Measurements from ENCODE around the gene DLG1. TPM values are rescaled to one million over a fixed set of nuclear protein-coding genes. Genes with fewer than 3 reads are reported as not detected.
"Not testable (repeated sequence)": the region's sequence is repeated elsewhere in the genome, so short reads cannot be mapped to it uniquely, and the experiment has no call there.

DLG1 gene
- total RNA-seq, 1 donor from 2014 or later = 99.6 TPM

DNA sequence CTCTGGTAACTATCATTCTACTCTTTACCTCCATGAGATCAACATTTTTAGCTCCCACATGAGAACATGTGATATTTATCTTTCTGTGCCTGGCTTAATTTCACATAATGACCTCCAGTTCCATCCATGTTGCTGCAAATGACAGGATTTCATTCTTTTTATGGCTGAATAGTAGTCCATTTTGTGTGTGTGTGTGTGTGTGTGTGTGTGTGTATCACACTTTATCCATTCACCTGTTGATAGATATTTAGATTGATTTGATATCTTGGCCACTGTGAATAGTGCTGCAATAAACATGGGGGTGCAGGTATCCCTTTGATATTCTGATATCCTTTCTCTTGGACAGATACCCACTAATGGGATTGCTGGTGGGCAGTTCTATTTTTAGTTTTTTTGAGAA lies 18.3 kb downstream of the DLG1 start:
- TF ChIP-seq, protein P1, sequence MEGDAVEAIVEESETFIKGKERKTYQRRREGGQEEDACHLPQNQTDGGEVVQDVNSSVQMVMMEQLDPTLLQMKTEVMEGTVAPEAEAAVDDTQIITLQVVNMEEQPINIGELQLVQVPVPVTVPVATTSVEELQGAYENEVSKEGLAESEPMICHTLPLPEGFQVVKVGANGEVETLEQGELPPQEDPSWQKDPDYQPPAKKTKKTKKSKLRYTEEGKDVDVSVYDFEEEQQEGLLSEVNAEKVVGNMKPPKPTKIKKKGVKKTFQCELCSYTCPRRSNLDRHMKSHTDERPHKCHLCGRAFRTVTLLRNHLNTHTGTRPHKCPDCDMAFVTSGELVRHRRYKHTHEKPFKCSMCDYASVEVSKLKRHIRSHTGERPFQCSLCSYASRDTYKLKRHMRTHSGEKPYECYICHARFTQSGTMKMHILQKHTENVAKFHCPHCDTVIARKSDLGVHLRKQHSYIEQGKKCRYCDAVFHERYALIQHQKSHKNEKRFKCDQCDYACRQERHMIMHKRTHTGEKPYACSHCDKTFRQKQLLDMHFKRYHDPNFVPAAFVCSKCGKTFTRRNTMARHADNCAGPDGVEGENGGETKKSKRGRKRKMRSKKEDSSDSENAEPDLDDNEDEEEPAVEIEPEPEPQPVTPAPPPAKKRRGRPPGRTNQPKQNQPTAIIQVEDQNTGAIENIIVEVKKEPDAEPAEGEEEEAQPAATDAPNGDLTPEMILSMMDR (IDR thresholded peaks at IDR 0.05; ENCODE audit: unreplicated experiment) = no peak
- H3K4me3 Mint-ChIP-seq (ENCODE audit: low read depth) = no peak overlapping the region
- H3K36me3 Mint-ChIP-seq (ENCODE audit: insufficient read depth) = peaks cover 32% of the 10 kb centered on the region
- DNase-seq (ENCODE audit: low spot score, unreplicated experiment) = no peak
- H3K27me3 Mint-ChIP-seq = no peaks in the 10 kb centered on the region
- H3K4me1 Mint-ChIP-seq (ENCODE audit: low read depth) = no peaks in the 10 kb centered on the region
- H3K27ac Mint-ChIP-seq = no peak overlapping the region
- H3K9me3 Mint-ChIP-seq (ENCODE audit: low read depth) = no peaks in the 10 kb centered on the region

DNA sequence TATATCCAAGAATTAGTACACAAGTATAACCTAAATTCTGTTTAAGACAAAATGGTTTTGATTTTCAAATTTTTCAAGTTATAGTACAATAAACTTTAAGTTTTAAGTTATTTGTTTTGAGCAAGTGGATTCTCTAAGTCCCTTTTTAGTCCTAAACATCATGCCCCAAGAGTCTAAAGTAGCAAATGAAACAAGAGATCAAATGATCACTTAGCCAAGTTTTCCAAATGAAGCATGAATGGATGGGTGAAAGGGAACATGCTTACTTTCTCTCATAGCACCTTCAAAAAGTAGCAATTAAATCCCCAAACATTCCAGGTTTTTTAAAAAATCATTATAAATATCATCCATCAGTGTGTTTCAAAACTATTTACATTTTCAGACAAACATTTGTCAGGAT lies 19.5 kb downstream of the DLG1 start:
- TF ChIP-seq, protein P1 (IDR thresholded peaks at IDR 0.05; ENCODE audit: unreplicated experiment) = no peak
- no peaks in the 10 kb centered on the region for H3K9me3 Mint-ChIP-seq (ENCODE audit: low read depth)
- no peak for DNase-seq (ENCODE audit: low spot score, unreplicated experiment)
- no peak overlapping the region for H3K4me3 Mint-ChIP-seq (ENCODE audit: low read depth)
- H3K27ac Mint-ChIP-seq = no peak overlapping the region
- no peaks in the 10 kb centered on the region for H3K27me3 Mint-ChIP-seq
- no peaks in the 10 kb centered on the region for H3K4me1 Mint-ChIP-seq (ENCODE audit: low read depth)
- peaks cover 30% of the 10 kb centered on the region for H3K36me3 Mint-ChIP-seq (ENCODE audit: insufficient read depth)

DNA sequence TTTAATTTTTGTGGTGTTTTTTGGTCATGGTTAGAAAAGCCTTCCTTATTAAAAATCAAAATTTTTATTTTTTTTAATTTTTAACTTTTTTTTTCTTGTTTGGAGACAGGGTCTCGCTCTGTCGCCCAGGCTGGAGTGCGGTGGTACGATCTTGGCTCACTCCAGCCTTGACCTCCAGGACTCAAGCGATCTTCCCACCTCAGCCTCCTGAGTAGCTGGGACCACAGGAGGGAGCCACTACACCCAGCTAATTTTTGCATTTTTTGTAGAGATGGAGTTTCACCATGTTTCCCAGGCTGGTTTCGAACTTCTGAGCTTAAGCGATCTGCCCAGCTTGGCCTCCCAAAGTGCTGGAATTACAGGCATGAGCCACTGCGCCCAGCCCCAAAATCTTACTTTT lies 21.6 kb downstream of the DLG1 start:
- H3K9me3 Mint-ChIP-seq (ENCODE audit: low read depth); H3K27me3 Mint-ChIP-seq; H3K27ac Mint-ChIP-seq; H3K4me1 Mint-ChIP-seq (ENCODE audit: low read depth); H3K4me3 Mint-ChIP-seq (ENCODE audit: low read depth); DNase-seq (ENCODE audit: low spot score, unreplicated experiment): not testable (repeated sequence)
- TF ChIP-seq, protein P1 (IDR thresholded peaks at IDR 0.05; ENCODE audit: unreplicated experiment) = peak; percentile 23
- peaks cover 27% of the 10 kb centered on the region for H3K36me3 Mint-ChIP-seq (ENCODE audit: insufficient read depth)

DNA sequence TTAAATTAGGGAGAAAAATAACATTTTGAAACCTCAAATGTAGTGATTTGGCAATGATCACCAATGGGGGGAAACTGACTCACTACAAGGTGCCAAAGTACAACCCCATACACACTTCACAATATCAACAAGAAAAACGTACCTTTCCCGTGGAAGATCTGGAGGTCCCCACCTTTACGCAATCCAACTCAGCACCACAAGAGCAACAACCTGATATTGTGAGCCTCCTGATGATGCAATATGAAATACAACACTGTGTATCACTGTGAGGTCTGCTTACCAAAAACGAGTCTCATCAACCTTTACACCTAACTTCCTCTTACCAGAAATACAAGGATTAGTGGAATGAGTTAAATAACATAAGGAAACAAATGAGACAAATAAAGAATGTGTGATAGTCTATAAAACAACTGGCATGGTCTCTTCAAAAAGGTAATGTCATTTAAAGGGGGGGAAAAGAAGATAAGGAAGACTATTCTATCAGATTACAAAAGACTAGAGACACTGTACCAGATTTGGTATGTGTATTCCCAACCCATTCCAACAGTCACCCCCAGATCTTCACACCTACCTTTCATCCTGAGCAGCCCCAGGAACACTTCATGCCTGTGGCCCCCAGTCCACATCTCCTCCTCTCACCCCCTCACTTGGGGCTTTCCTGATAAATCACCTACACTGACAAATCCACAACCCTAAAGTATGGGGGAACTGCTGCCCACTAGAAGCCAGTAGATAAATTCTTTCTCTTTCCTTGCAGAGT lies 27.7 kb downstream of the DLG1 start:
- no peak for DNase-seq (ENCODE audit: low spot score, unreplicated experiment)
- H3K27ac Mint-ChIP-seq = no peak overlapping the region
- TF ChIP-seq, protein P1 (IDR thresholded peaks at IDR 0.05; ENCODE audit: unreplicated experiment) = no peak
- H3K27me3 Mint-ChIP-seq = no peaks in the 10 kb centered on the region
- peaks cover 12% of the 10 kb centered on the region for H3K36me3 Mint-ChIP-seq (ENCODE audit: insufficient read depth)
- H3K4me3 Mint-ChIP-seq (ENCODE audit: low read depth) = no peak overlapping the region
- no peaks in the 10 kb centered on the region for H3K9me3 Mint-ChIP-seq (ENCODE audit: low read depth)
- peaks cover 15% of the 10 kb centered on the region for H3K4me1 Mint-ChIP-seq (ENCODE audit: low read depth)

DNA sequence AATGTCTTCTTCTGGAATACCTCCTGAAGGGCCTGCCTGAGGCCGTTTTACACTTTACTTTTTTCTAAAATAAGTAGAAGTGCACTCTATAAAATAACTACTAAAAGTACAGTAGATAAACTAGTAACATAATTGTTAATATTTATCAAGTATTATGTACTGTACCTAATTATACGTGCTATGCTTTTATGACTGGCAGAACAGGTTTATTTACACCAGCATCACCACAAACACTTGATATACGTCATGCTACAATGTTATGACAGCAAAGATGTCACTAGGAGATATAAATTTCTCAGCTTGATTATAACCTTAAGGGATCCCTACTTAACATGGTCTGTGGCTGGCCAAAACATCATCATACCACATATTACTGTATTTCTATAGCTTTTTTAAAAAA lies 29.4 kb downstream of the DLG1 start:
- no peak for DNase-seq (ENCODE audit: low spot score, unreplicated experiment)
- Mint-ChIP-seq H3K4me3 (ENCODE audit: low read depth) (no peak overlapping the region), H3K36me3 (ENCODE audit: insufficient read depth) (peaks cover 10% of the 10 kb centered on the region)

More for the DNA sequence above, 29.4 kb downstream of the DLG1 start:
- H3K27me3 Mint-ChIP-seq = no peaks in the 10 kb centered on the region
- TF ChIP-seq, protein P1 (IDR thresholded peaks at IDR 0.05; ENCODE audit: unreplicated experiment) = no peak
- H3K4me1 Mint-ChIP-seq (ENCODE audit: low read depth) = peaks cover 15% of the 10 kb centered on the region
- H3K9me3 Mint-ChIP-seq (ENCODE audit: low read depth) = no peaks in the 10 kb centered on the region
- H3K27ac Mint-ChIP-seq = no peak overlapping the region
